Thymus (tissue), 11 donors: ENCODE data around the gene ABCA13. TPM values are rescaled to one million over a fixed set of nuclear protein-coding genes. Genes with fewer than 3 reads are reported as not detected.

ENCODE experiments used
- DNase-seq, 9 donors: peaks; one replicate each; pipeline ENCODE4 v3.0.0-alpha.2; 2013; ENCODE audit warnings: low spot score in 9 of 9, low read depth in 6 of 9, missing footprints in 1 of 9
- H3K27ac ChIP-seq, 2 donors: one replicate each; pipeline ENCODE4 v1.5.1; 2013; ENCODE audit warnings: control low read depth in 1 of 2, low read depth in 1 of 2, low read length in 1 of 2, mild to moderate bottlenecking in 1 of 2, moderate library complexity in 1 of 2
- H3K27me3 ChIP-seq, 2 donors: one replicate each; pipeline ENCODE4 v1.5.1; 2013; ENCODE audit warnings: low read length in 1 of 2; ENCODE audit not compliant: control insufficient read depth in 2 of 2, insufficient read depth in 1 of 2
- H3K36me3 ChIP-seq, 2 donors: one replicate each; pipeline ENCODE4 v1.5.1; 2013; ENCODE audit warnings: low read length in 1 of 2, mild to moderate bottlenecking in 1 of 2, moderate library complexity in 1 of 2; ENCODE audit not compliant: control insufficient read depth in 2 of 2, insufficient read depth in 2 of 2
- H3K4me1 ChIP-seq, 2 donors: one replicate each; pipeline ENCODE4 v1.5.1; 2013; ENCODE audit warnings: low read length in 2 of 2; ENCODE audit not compliant: control insufficient read depth in 2 of 2, insufficient read depth in 2 of 2
- H3K4me3 ChIP-seq, 2 donors: one replicate each; pipeline ENCODE4 v1.5.1; 2013; ENCODE audit warnings: low read length in 2 of 2, control low read depth in 1 of 2, mild to moderate bottlenecking in 1 of 2
- H3K9me3 ChIP-seq, 2 donors: one replicate each; pipeline ENCODE4 v1.5.1; 2013; ENCODE audit warnings: low read length in 1 of 2, mild to moderate bottlenecking in 1 of 2; ENCODE audit not compliant: control insufficient read depth in 2 of 2, insufficient read depth in 1 of 2
- WGBS: extraction: QIAGEN DNeasy Blood & Tissue Kit; methylation state at CpG from one replicate; pipeline ENCODE4 v1.1.7; 2013; 5-methylcytosine and 5-hydroxymethylcytosine counted together
- polyA plus RNA-seq: library from polyadenylated mRNA; stranded (reverse); fragments of 200-250 nt; gene quantifications from one replicate; pipeline ENCODE4 v1.2.3, GENCODE V29; 2013
- total RNA-seq: library from RNA; stranded (reverse); fragments of 120-200 nt; gene quantifications from one replicate; pipeline ENCODE4 v1.2.4, GENCODE V29; 2013
- donor health status: healthy.

ABCA13 gene
- total and polyA plus RNA-seq, 2 donors, result 0.76 to 0.91 TPM

DNA sequence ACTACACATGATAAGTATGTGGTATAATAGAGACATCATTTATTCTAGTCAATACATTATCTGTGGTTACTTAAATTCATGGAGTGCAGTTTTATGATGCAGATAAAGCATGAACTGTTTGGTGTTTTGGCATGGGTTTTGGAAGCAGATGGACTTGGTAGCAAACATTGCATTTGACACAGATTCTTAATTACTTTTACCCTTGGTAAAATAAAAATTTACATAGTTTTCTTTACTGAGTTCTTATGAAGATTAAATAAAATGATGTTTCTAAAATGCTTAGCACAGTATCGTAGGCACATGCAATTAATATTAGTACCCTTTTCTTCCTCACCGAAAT is 92.0 kb downstream of the ABCA13 start:
- Histone ChIP-seq H3K27me3 (no peaks in the 10 kb centered on the region), H3K36me3 (no peaks in the 10 kb centered on the region), H3K4me1 (no peaks in the 10 kb centered on the region), H3K4me3 (no peak overlapping the region), H3K9me3 (no peaks in the 10 kb centered on the region), H3K27ac (no peak overlapping the region)
- WGBS, result 98% methylated on average over 2 of the region's 2 CpGs
- DNase-seq, result no peak

DNA sequence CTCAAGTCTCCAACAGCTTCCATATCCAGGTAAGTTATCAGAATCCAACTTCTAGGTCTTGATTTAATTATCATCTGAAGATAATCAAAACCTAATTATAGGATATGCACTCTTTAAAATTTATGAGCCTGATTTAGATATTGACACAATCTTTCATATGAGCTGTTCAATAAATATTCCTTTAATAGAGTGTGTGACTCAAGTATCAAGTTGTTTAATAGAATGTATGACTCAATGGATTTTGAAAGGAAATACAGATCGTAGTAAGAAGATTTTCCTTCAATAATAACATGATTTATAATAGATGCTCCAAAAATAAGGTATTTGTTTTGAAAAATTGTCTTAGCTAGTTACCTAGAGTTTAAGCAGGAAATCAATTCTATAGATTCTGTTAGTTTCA is 97.8 kb downstream of the ABCA13 start:
- H3K27ac ChIP-seq, result no peak overlapping the region
- H3K4me3 ChIP-seq, result no peak overlapping the region
- no peaks in the 10 kb centered on the region for H3K36me3 ChIP-seq
- no peaks in the 10 kb centered on the region for H3K4me1 ChIP-seq
- no peaks in the 10 kb centered on the region for H3K27me3 ChIP-seq
- 94% methylated on average over 1 of the region's 1 CpG for WGBS
- no peaks in the 10 kb centered on the region for H3K9me3 ChIP-seq
- no peak for DNase-seq

- 95% methylated on average over 3 of the region's 3 CpGs for WGBS
- peaks cover 4 to 5% of the 10 kb centered on the region in 2 donors for H3K4me1 ChIP-seq
Observed at GRCh38 chr7:48274662-48275061, 103.4 kb downstream of the ABCA13 start.

DNA sequence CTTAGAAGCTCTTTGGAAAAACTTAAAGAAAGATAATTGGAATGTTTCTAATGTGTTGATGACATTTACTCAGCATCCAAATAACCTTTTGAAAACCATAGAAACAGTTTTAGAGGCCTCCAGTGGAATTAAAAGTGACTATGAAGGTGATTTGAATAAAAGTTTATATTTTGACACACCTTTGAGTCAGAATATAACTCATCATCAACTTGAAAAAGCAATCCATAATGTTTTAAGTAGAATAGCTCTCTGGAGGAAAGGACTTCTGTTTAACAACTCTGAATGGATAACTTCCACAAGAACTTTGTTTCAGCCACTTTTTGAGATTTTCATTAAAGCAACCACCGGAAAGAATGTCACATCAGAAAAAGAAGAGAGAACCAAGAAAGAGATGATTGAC is 108.2 kb downstream of the ABCA13 start:
- Histone ChIP-seq H3K9me3 (no peaks in the 10 kb centered on the region), H3K4me3 (no peak overlapping the region), H3K4me1 (peaks cover 20 to 26% of the 10 kb centered on the region in 2 donors), H3K36me3 (no peaks in the 10 kb centered on the region), H3K27me3 (no peaks in the 10 kb centered on the region), H3K27ac (no peak overlapping the region)
- no peak for DNase-seq
- WGBS, result 88% methylated on average over 1 of the region's 1 CpG

More at GRCh38 chr7:48274662-48275061, 103.4 kb downstream of the ABCA13 start:
- H3K4me3 ChIP-seq, result no peak overlapping the region
- no peaks in the 10 kb centered on the region for H3K36me3 ChIP-seq
- DNase-seq, result no peak
- H3K9me3 ChIP-seq, result no peaks in the 10 kb centered on the region
- H3K27ac ChIP-seq, result no peak overlapping the region
- H3K27me3 ChIP-seq, result no peaks in the 10 kb centered on the region

DNA sequence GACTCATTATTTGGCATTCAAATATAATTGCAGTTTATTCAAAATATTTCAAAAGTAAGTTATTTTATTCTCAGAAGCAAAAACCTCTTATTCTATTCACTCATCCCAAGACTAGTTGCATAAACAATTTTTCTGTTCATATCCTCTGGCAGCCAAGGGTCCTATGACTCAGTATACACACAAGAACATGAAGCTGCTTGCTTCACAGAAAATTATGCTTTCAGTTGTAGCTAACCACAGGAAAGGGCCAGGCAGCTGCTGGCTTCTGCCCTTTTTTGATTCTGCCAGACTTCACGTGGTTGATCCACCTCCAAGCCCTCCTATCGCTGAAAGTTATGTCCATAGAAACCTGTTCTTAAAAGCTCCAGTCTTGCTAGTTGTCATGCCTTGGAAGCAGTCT is 108.8 kb downstream of the ABCA13 start:
- DNase-seq, result peak in 3 of 9 donors; percentile 10 to 53 (median 18)
- Histone ChIP-seq H3K4me1 (peaks cover 20 to 26% of the 10 kb centered on the region in 2 donors), H3K27me3 (no peaks in the 10 kb centered on the region), H3K9me3 (no peaks in the 10 kb centered on the region), H3K27ac (peak overlapping the region in 1 of 2 donors; percentile 10), H3K36me3 (no peaks in the 10 kb centered on the region), H3K4me3 (no peak overlapping the region)
- WGBS, result 4% methylated on average over 2 of the region's 2 CpGs

- DNase-seq, result no peak
- peaks cover 13 to 18% of the 10 kb centered on the region in 2 donors for H3K4me1 ChIP-seq
- H3K27ac ChIP-seq, result no peak overlapping the region
- H3K4me3 ChIP-seq, result no peak overlapping the region
- whole genome bisulfite sequencing, result 79% methylated on average over 6 of the region's 6 CpGs
- H3K36me3 ChIP-seq, result no peaks in the 10 kb centered on the region
- no peaks in the 10 kb centered on the region for H3K27me3 ChIP-seq
- no peaks in the 10 kb centered on the region for H3K9me3 ChIP-seq
Observed at GRCh38 chr7:48285373-48285772, 114.1 kb downstream of the ABCA13 start.

DNA sequence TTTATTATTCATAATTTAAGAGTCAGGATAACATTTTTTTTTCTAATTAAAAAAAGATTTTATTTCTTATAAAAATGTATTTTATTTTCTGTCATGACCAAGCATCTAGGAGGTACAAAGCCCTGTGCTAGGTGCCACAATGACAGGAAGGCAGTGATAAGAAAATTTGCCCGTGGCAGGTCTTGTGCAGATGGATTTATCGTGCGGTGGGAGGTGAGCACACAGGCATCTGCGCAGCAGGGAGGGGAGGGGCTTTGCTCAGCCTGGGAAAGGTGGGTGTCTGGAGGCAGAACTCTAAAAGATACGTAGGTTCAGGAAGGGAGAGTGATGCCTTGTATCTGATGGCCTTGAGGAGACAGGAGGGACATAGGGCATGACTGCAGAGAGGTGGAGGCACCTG is 115.6 kb downstream of the ABCA13 start:
- no peaks in the 10 kb centered on the region for H3K9me3 ChIP-seq
- peaks cover 6% of the 10 kb centered on the region in 2 donors for H3K4me1 ChIP-seq
- H3K36me3 ChIP-seq, result no peaks in the 10 kb centered on the region
- no peak overlapping the region for H3K4me3 ChIP-seq
- no peaks in the 10 kb centered on the region for H3K27me3 ChIP-seq
- no peak overlapping the region for H3K27ac ChIP-seq
- WGBS, result 27% methylated on average over 5 of the region's 5 CpGs
- no peak for DNase-seq

DNA sequence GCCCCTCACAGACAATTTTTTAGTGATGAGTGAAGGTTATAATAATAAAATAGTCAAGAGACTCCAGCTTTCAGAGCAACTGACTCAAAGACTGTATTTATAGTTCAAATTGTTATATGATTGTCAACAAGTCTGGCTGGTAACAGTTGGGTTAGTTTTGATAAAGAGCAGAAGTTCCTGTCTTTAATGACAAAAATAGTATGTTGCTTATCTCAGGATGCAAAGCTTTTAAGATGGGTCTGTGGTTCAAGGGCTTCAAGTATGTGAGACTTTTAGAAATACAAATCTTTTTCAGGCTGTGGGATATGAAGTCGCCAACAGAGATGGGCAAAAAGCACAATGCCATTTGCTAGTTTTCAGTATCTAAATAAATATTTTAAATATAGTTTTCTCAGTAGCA is 118.4 kb downstream of the ABCA13 start:
- DNase-seq, result no peak
- no peaks in the 10 kb centered on the region for H3K9me3 ChIP-seq
- no peak overlapping the region for H3K27ac ChIP-seq
- H3K4me3 ChIP-seq, result no peak overlapping the region
- 75% methylated on average over 1 of the region's 1 CpG for WGBS
- no peaks in the 10 kb centered on the region for H3K4me1 ChIP-seq
- no peaks in the 10 kb centered on the region for H3K36me3 ChIP-seq
- H3K27me3 ChIP-seq, result no peaks in the 10 kb centered on the region

- Histone ChIP-seq H3K4me1 (no peaks in the 10 kb centered on the region), H3K27me3 (no peaks in the 10 kb centered on the region), H3K4me3 (no peak overlapping the region), H3K9me3 (no peaks in the 10 kb centered on the region), H3K36me3 (no peaks in the 10 kb centered on the region), H3K27ac (no peak overlapping the region)
- DNase-seq, result no peak
- WGBS, result 11% methylated on average over 4 of the region's 4 CpGs
Observed at GRCh38 chr7:48292949-48293348, 121.7 kb downstream of the ABCA13 start.
